NT2/D1 (cell line): ENCODE data around the gene COL6A2.

Source experiments
- SUZ12 ChIP-seq: IDR thresholded peaks from 2 replicates; pipeline ENCODE4 v1.6.1; 2011; ENCODE audit not compliant: insufficient read length, insufficient read depth; ENCODE audit errors: extremely low read depth
- YY1 ChIP-seq: IDR thresholded peaks from 2 replicates; pipeline ENCODE4 v1.6.1; 2011; ENCODE audit not compliant: insufficient read length, insufficient read depth
- ZNF274 ChIP-seq: IDR thresholded peaks from 2 replicates; pipeline ENCODE4 v1.6.1; 2011; ENCODE audit warnings: mild to moderate bottlenecking, low read depth, low read length

DNA sequence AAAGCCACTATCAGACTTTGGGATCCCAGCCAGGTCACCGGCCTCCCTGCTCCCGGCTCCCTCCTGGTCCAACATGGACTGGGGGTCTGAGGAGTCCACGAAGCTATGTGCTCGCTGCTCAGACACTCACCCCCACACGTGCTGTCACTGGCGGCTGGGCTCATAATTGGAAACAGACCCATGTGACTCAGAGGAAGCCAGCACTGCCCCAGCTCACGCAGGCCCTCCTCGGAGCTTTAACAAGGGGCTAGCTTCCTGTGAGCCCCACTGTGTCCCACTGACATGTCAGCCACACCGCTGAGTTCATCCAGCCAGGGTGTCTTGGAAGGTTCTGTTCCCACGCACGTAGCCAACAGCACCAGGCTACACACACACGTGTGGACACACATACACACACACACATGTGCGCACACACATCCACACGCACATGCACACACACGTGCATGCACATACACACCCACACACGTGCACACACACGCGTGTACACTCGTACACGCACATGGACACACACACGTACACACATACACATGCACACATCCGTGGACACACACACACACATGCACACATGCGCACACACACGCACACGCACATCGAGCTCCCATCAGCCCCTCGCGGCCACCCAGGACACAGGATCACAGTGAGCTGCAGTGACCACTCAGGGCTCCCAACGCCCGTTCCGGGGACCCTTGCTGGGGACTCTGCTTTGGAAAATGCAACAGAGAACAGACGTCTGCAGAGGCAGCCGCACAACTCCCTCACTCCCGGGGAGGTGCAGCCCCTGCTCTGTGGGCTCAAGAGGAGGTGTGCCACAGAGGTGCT lies 18.4 kb upstream of the COL6A2 start:
- TF ChIP-seq SUZ12: no peak
- TF ChIP-seq ZNF274: no peak
- TF ChIP-seq YY1: no peak
